ENCODE data around the gene AK6.
A peak's percentile ranks its signal among the peaks of the same experiment; 100 is the strongest.
"Not testable (repeated sequence)": the region's sequence is repeated elsewhere in the genome, so short reads cannot be mapped to it uniquely, and the experiment has no call there.

Gene AK6

GRCh38 chr5:69369340-69370121, at the start of gene AK6, which contains the start of the genes RAD17 and TAF9:
AK6 (minus strand) TSS chr5:69369520; CDS start chr5:69369490, 30 bp downstream.
RAD17 (plus strand) TSS chr5:69369818; CDS start chr5:69372209, 2,391 bp downstream.
TAF9 (minus strand) TSS chr5:69369520; CDS start chr5:69365737, 3,783 bp downstream.
- DNase-seq (ENCODE audit: low read depth in 3 of 3), result peak; percentile 80 to 89 (median 81)

DNA sequence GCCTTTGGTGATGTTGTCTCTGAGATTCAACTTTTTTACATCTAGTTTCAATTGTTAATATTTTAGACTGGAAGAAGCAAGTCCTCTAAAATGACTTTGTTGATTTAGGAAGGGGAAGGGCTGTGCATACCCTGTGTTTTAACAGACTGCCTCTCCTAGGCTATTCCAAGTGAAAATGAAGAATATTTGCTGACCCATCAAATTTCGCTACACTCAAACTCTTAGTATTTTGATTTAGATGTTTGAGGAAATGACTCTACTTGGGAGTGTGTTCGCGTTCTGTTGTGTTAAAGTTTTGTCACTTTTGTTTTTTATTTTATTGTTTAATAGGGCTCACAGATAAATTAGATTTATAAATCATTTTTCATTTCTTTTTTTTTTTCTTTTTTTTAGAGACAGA, 49.2 kb upstream of the AK6 start:
- DNase-seq (ENCODE audit: low read depth in 3 of 3), result no peak

DNA sequence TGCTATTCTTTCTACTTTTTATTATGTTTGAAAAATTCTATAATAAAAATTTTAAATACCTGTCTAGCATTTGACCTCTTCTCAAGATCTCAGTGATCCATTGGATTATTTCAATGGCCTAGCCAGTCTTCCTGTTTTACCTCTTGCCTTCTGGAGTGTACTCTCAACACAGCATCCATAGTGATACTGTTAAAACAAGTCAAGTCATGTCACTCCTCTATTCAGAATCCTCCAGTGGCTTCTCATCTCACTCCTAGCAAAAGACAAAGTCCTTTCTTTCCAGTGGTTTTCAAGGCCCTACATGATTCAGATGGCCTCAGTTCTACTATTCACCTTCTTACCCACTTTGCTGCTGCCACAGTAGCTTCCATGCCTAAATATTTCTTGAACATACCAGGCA, 47.4 kb upstream of the AK6 start:
- no peak for DNase-seq (ENCODE audit: low read depth in 3 of 3)

GRCh38 chr5:69416180-69416579, 46.9 kb upstream of the AK6 start:
- no peak for DNase-seq (ENCODE audit: low read depth in 3 of 3)

DNA sequence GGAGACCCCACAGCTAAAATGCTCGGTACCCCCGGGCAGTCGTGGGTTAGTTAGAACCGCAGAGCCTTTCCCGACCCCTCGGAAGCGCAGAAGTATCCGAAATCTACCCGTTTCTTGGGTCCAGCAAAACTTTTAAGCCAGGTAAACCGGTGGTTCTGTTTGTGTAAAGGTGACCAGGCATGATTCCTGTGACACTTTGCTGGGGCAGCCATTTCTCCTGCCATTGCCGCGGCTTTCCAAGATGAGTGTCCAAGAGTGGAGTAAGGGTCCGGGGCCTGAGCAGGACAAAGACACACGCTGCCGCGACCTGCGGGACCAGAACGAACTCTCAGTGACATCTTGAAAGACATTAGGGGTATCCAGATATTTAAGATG, 46.3 kb upstream of the AK6 start:
- DNase-seq (ENCODE audit: low read depth in 3 of 3), result no peak

- DNase-seq (ENCODE audit: low read depth in 3 of 3), result peak; percentile 16 to 34 (median 33)
Measured at GRCh38 chr5:69414885-69415583, 45.7 kb upstream of the AK6 start, which contains the start of gene MARVELD2. MARVELD2 (plus strand) TSS chr5:69415116; CDS start chr5:69419386, 4,270 bp downstream.

- DNase-seq (ENCODE audit: low read depth in 3 of 3), result no peak
Measured at GRCh38 chr5:69404659-69405330, 35.5 kb upstream of the AK6 start.

DNA sequence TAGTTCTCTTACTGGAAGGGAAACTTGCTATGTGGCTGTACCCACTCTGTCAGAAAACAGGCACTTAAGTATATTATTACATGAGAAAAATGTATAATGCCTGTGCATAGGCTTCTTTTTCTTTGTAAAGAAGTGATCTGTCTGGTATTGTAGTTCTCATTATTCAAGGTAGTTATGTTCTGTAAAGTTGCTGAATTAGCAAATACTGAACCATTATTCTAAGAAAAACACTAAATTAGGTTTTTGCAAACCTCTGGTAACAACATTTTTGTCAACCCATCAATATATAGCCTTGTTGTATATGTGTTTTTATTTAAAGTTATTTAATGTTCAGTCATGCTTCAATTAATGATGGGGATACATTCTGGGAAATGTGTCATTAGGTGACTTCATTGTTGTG, 9.1 kb upstream of the AK6 start:
- DNase-seq (ENCODE audit: low read depth in 3 of 3), result no peak

DNA sequence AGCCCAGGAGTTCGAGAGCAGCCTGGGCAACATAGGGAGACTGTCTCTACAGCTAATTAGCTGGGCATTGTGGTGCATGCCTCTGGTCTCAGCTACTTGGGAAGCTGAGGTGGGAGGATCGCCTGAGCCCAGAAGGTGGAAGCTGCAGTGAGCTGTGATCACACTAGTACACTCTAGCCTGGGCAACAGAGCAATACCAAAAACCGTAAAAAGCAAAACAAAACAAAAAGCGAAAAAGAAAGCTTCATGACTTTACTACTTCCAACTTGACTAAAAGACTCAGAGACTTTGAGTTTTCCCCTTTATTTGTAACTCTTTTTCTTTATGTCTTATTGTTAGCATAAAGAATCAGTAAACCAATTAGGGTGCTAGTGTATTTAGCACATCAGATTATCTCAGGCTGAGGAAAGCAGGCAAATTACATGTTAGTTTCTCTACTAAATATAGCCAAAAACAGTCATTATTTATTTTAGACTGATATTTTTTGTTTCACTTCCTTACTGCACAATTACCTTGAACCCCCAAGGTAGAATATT, 5.7 kb upstream of the AK6 start:
- DNase-seq (ENCODE audit: low read depth in 3 of 3), result no peak

- DNase-seq (ENCODE audit: low read depth in 3 of 3), result no peak
Measured at GRCh38 chr5:69372394-69372793, 3.1 kb upstream of the AK6 start.

DNA sequence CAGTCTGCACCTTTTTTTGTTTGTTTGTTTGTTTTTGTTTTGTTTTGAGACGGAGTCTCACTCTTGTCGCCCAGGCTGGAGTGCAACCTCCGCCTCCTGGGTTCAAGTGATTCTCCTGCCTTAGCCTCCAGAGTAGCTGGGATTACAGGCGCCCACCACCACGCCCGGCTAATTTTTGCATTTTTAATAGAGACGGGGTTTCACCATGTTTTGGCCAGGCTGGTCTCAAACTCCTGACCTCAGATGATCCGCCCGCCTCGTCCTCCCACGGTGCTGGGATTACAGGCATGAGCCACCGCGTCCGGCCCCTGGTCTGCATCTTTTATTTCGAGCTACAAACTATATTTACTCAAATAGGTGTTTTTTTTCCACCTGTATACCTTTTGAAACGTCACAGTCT, 1.0 kb upstream of the AK6 start:
- not testable (repeated sequence) for DNase-seq (ENCODE audit: low read depth in 3 of 3)

GRCh38 chr5:69368458-69369339, 621 bp downstream of the AK6 start:
- DNase-seq (ENCODE audit: low read depth in 3 of 3), result peak in 2 of 3 experiments; percentile 2 to 13

DNA sequence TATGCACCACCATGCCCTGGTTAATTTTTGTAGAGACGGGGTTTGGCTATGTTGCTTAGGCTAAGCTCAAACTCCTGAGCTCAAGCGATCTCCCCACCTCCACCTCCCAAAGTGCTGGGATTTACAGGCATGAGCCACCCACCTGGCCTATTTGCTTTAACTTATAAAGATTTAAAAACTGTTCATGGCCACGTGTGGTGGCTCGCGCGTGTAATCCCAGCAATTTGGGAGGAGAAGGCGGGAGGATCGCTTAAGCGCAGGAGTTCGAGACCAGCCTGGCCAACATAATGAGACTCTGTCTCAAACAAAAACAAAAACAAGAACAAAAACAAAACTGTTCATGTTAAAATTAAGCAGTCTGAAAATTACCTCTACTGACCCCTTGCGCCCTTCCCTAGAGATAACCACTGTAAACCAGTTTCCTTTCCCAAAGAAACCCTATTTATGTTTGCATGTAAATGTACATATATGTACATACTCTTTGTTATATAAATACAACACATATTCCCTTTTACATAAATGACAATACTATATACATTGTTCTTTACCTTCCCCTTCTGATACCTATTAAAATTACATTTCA, 1.5 kb downstream of the AK6 start:
- DNase-seq (ENCODE audit: low read depth in 3 of 3), result no peak

DNA sequence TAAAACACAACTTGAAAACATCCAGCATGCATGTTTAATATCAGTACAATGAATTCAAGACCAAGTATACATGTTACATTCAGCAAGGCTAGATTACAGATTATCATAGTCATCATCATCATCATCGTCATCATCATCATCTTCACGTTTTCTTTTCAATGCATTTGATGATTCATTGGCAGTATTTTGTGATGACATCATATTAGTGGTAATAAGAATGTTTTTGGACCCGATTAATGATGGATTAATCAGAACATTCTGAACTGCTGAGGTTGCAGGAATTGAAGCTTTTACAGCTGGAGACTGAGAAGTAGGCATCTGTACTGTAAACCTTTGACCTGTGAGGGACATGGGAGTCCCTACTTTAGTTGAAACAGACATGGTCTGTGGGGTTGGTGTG, 4.5 kb downstream of the AK6 start:
- no peak for DNase-seq (ENCODE audit: low read depth in 3 of 3)

DNA sequence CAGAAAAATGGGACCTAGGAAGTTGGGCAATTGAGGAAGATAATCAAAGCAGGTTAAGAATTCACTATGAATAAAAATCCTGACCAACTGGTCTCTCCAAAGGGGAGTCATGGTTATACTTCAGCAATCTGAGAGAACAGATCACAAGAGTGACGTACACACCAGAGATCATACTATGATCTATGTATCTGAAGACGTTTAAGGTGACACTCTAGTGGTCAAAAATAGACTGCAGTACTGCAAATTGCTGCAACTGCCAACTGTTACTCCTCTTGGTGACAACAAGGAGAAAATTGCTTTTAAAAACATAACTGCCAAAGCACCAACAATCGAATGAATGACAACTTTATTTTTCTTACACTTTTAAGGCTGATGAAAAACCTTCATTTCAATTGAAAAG, 4.9 kb downstream of the AK6 start:
- no peak for DNase-seq (ENCODE audit: low read depth in 3 of 3)

DNA sequence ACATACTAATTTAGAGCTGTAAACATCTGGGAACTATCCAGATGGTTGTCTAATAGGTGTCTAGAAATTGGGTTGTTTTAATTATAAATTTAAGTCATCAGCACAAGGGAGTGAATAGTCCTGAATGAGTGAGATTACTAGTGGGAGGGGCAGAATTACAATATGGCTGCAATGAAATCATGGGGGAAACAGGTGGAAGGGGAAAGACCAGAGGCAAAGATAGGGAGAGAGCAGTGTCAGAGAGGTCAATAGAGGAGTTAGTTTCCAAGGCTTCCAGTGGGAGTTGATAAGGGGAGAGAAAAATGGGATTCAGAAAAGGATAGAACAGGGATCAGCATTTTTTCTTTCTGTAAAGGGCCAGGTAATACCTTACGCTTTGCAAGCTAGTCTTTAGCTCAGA, 8.9 kb downstream of the AK6 start:
- no peak for DNase-seq (ENCODE audit: low read depth in 3 of 3)

GRCh38 chr5:69359699-69360098, 9.6 kb downstream of the AK6 start:
- no peak for DNase-seq (ENCODE audit: low read depth in 3 of 3)

GRCh38 chr5:69350664-69351063, 18.7 kb downstream of the AK6 start:
- no peak for DNase-seq (ENCODE audit: low read depth in 3 of 3)

- no peak for DNase-seq (ENCODE audit: low read depth in 3 of 3)
Measured at GRCh38 chr5:69343083-69343482, 26.2 kb downstream of the AK6 start.

- DNase-seq (ENCODE audit: low read depth in 3 of 3), result no peak
Measured at GRCh38 chr5:69341520-69342161, 27.7 kb downstream of the AK6 start.

Data from stimulated activated CD4-positive, alpha-beta T cell treated with anti-CD3 and anti-CD28 coated beads, TNF-alpha, amount 100 ng/mL, for 4 hours (primary cell).